Gastroesophageal sphincter (tissue), 4 donors: Measurements from ENCODE around the gene UVRAG. TPM values are rescaled to one million over a fixed set of nuclear protein-coding genes. Genes with fewer than 3 reads are reported as not detected.

Experiments used
- ATAC-seq: fragments of 150-250 bp; one replicate; pipeline ENCODE4 v1.9.1; 2016; ENCODE audit warnings: mild to moderate bottlenecking, moderate library complexity
- H3K27ac ChIP-seq, 4 donors: fragments of 200-600 bp; sonication (generic) in 3 of 4; 1 replicate in 3 of 4; 2 replicates in 1 of 4; pipeline ENCODE4 v1.5.1; 2016 to 2019
- H3K27me3 ChIP-seq: fragments of 200-600 bp; sonication (generic); one replicate; pipeline ENCODE4 v1.5.1; 2019
- H3K36me3 ChIP-seq, 2 donors: fragments of 200-600 bp; sonication (generic); one replicate each; pipeline ENCODE4 v1.5.1; 2019; ENCODE audit warnings: control low read depth in 1 of 2
- H3K4me1 ChIP-seq, 3 donors: fragments of 200-600 bp; sonication (generic); 1 replicate in 2 of 3; 2 replicates in 1 of 3; pipeline ENCODE4 v1.5.1; 2016 to 2019; ENCODE audit warnings: control low read depth in 2 of 3
- H3K4me3 ChIP-seq, 2 donors: fragments of 200-600 bp; sonication (generic); one replicate each; pipeline ENCODE4 v1.5.1; 2019; ENCODE audit warnings: mild to moderate bottlenecking in 1 of 2, moderate library complexity in 1 of 2
- H3K9me3 ChIP-seq, 3 donors: fragments of 200-600 bp; sonication (generic); one replicate each; pipeline ENCODE4 v1.5.1; 2017 to 2019; ENCODE audit warnings: control low read depth in 2 of 3
- CTCF ChIP-seq, 4 experiments: fragments of 200-600 bp in 2 of 4; fragments of 450-650 bp in 2 of 4; sonication (generic) in 1 of 4; IDR thresholded peaks; one replicate each; pipeline ENCODE4 v1.5.1; 2017 to 2019; ENCODE audit warnings: antibody characterized with exemption in 4 of 4, mild to moderate bottlenecking in 2 of 4, moderate library complexity in 2 of 4
- EP300 ChIP-seq: sonication (generic); formaldehyde crosslinking; IDR thresholded peaks from one replicate; pipeline ENCODE4 v1.6.1; 2017; ENCODE audit warnings: antibody characterized with exemption, mild to moderate bottlenecking
- POLR2A ChIP-seq, 2 donors: fragments of 450-650 bp; IDR thresholded peaks; one replicate each; pipeline ENCODE4 v1.6.1; 2017; ENCODE audit warnings: antibody characterized with exemption in 2 of 2, mild to moderate bottlenecking in 2 of 2, moderate library complexity in 1 of 2
- POLR2AphosphoS5 ChIP-seq: sonication (generic); formaldehyde crosslinking; IDR thresholded peaks from one replicate; pipeline ENCODE4 v1.6.1; 2017; ENCODE audit warnings: antibody characterized with exemption
- WGBS, 2 donors: methylation state at CpG; one replicate each; pipeline ENCODE4 v1.1.5; 2018; ENCODE audit warnings: low coverage in 1 of 2; 5-methylcytosine and 5-hydroxymethylcytosine counted together
- total RNA-seq, 4 donors: library from RNA; depleted of rRNA; stranded (reverse); fragments of >200 nt; gene quantifications; one replicate each; pipeline ENCODE4 v1.1.0, GENCODE V29; 2016

The UVRAG gene
- total RNA-seq, 4 donors from 2014 or later, result 28.1 to 50.1 (median 34.7) TPM

GRCh38 chr11:75823946-75824345 is 8.9 kb downstream of the UVRAG start:
- Histone ChIP-seq H3K27ac (peak overlapping the region in 2 of 4 donors; percentile 82 to 89), H3K36me3 (no peaks in the 10 kb centered on the region), H3K4me3 (no peak overlapping the region), H3K9me3 (no peaks in the 10 kb centered on the region), H3K27me3 (no peaks in the 10 kb centered on the region), H3K4me1 (peaks cover 8 to 89% (median 24%) of the 10 kb centered on the region in 3 donors)
- TF ChIP-seq EP300, result no peak
- no peak for TF ChIP-seq POLR2AphosphoS5
- no peak for TF ChIP-seq POLR2A (IDR thresholded peaks at IDR 0.05)
- no peak for TF ChIP-seq CTCF (IDR thresholded peaks at IDR 0.05)
- no peak for ATAC-seq
- WGBS, 2 donors, result 57 to 73% methylated on average over 4 of the region's 4 CpGs

- peaks cover 8 to 97% (median 24%) of the 10 kb centered on the region in 3 donors for H3K4me1 ChIP-seq
- peak overlapping the region; percentile 77 to 94 (median 86) for H3K27ac ChIP-seq
- peak overlapping the region in 1 of 2 donors; percentile 30 for H3K4me3 ChIP-seq
- 3 to 11% methylated on average over 4 of the region's 4 CpGs for WGBS, 2 donors
- ATAC-seq, result peak; percentile 81
- no peaks in the 10 kb centered on the region for H3K9me3 ChIP-seq
- TF ChIP-seq POLR2A (IDR thresholded peaks at IDR 0.05) (no peak), CTCF (IDR thresholded peaks at IDR 0.05) (no peak), EP300 (no peak), POLR2AphosphoS5 (no peak)
- H3K27me3 ChIP-seq, result no peaks in the 10 kb centered on the region
- H3K36me3 ChIP-seq, result no peaks in the 10 kb centered on the region
These were observed 11.6 kb downstream of the UVRAG start for GRCh38 chr11:75826461-75827230.

- ATAC-seq, result no peak
- Histone ChIP-seq H3K9me3 (no peaks in the 10 kb centered on the region), H3K4me1 (peaks cover 8 to 98% (median 22%) of the 10 kb centered on the region in 3 donors), H3K27me3 (no peaks in the 10 kb centered on the region), H3K36me3 (no peaks in the 10 kb centered on the region), H3K4me3 (no peak overlapping the region), H3K27ac (peak overlapping the region; percentile 77 to 94 (median 86))
- TF ChIP-seq EP300 (no peak), POLR2AphosphoS5 (no peak), POLR2A (IDR thresholded peaks at IDR 0.05) (no peak), CTCF (IDR thresholded peaks at IDR 0.05) (no peak)
- 21 to 51% methylated on average over 2 to 5 of the region's 5 CpGs for WGBS, 2 donors
These were observed 12.6 kb downstream of the UVRAG start for GRCh38 chr11:75827562-75827961.

- Histone ChIP-seq H3K4me1 (peaks cover 2 to 63% (median 12%) of the 10 kb centered on the region in 3 donors), H3K27ac (no peak overlapping the region), H3K4me3 (no peak overlapping the region), H3K9me3 (no peaks in the 10 kb centered on the region), H3K36me3 (no peaks in the 10 kb centered on the region), H3K27me3 (no peaks in the 10 kb centered on the region)
- no peak for TF ChIP-seq CTCF (IDR thresholded peaks at IDR 0.05)
- no peak for TF ChIP-seq POLR2AphosphoS5
- no peak for TF ChIP-seq EP300
- no peak for TF ChIP-seq POLR2A (IDR thresholded peaks at IDR 0.05)
- no peak for ATAC-seq
- WGBS, 2 donors, result 92 to 96% methylated on average over 5 to 6 of the region's 6 CpGs
These were observed 17.0 kb downstream of the UVRAG start for GRCh38 chr11:75831915-75832502.
